ENCODE measurements around the gene HOXA3.

HOXA3 gene

GRCh38 chr7:27117887-27118491 lies 34.4 kb downstream of the HOXA3 start:
- no peaks in the 10 kb centered on the region for H3K9me2 ChIP-seq (replicated peaks; ENCODE audit: insufficient read depth, low read length)
- peaks cover 20% of the 10 kb centered on the region; the same call in 1 of the 2 replicates for H3K27me3 ChIP-seq (replicated peaks; ENCODE audit: insufficient read depth, low read length)
- H3K4me1 ChIP-seq (ENCODE audit: low read length) = no peaks in the 10 kb centered on the region
- H3K4me2 ChIP-seq (ENCODE audit: low read depth, low read length) = no peak overlapping the region
- DNase-seq = no peak
- H3K79me2 ChIP-seq (ENCODE audit: low read length) = no peaks in the 10 kb centered on the region
- no peak overlapping the region for H2AFZ ChIP-seq (ENCODE audit: low read length)
- H3F3A ChIP-seq (ENCODE audit: insufficient read depth, low read length) = no peaks in the 10 kb centered on the region
- no peaks in the 10 kb centered on the region for H3K36me3 ChIP-seq (replicated peaks; ENCODE audit: insufficient read depth, low read length)
- no peaks in the 10 kb centered on the region for H4K20me1 ChIP-seq (ENCODE audit: insufficient read depth, low read length)
- H3K4me3 ChIP-seq (ENCODE audit: low read length) = no peak overlapping the region
- no peaks in the 10 kb centered on the region for H3K9me3 ChIP-seq (replicated peaks; ENCODE audit: insufficient read depth, low read length)
- H3K9ac ChIP-seq (ENCODE audit: low read length) = no peak overlapping the region
- H3K27ac ChIP-seq (ENCODE audit: low read length) = no peak overlapping the region
- TF ChIP-seq EZH2 (optimal IDR thresholded peaks at IDR 0.05; ENCODE audit: low read depth, low read length) = no peak
- TF ChIP-seq CTCF (IDR thresholded peaks at IDR 0.05; ENCODE audit: low read length) = no peak
- TF ChIP-seq EZH2phosphoT487 (IDR thresholded peaks at IDR 0.05; ENCODE audit: low read length) = no peak

- Histone ChIP-seq H3K4me3 (ENCODE audit: low read length) (no peak overlapping the region), H3K4me2 (ENCODE audit: low read depth, low read length) (no peak overlapping the region)
- DNase-seq = no peak
Measured at GRCh38 chr7:27116962-27117886, 35.2 kb downstream of the HOXA3 start.

More at GRCh38 chr7:27116962-27117886, 35.2 kb downstream of the HOXA3 start:
- H3K79me2 ChIP-seq (ENCODE audit: low read length) = no peaks in the 10 kb centered on the region
- H3K9me3 ChIP-seq (replicated peaks; ENCODE audit: insufficient read depth, low read length) = no peaks in the 10 kb centered on the region
- TF ChIP-seq EZH2phosphoT487 (IDR thresholded peaks at IDR 0.05; ENCODE audit: low read length) (no peak), CTCF (IDR thresholded peaks at IDR 0.05; ENCODE audit: low read length) (no peak), EZH2 (optimal IDR thresholded peaks at IDR 0.05; ENCODE audit: low read depth, low read length) (no peak)
- peaks cover 22% of the 10 kb centered on the region; the same call in 1 of the 2 replicates for H3K27me3 ChIP-seq (replicated peaks; ENCODE audit: insufficient read depth, low read length)
- no peak overlapping the region for H3K9ac ChIP-seq (ENCODE audit: low read length)
- H3K4me1 ChIP-seq (ENCODE audit: low read length) = no peaks in the 10 kb centered on the region
- no peak overlapping the region for H3K27ac ChIP-seq (ENCODE audit: low read length)
- H4K20me1 ChIP-seq (ENCODE audit: insufficient read depth, low read length) = no peaks in the 10 kb centered on the region
- H2AFZ ChIP-seq (ENCODE audit: low read length) = no peak overlapping the region
- no peaks in the 10 kb centered on the region for H3K9me2 ChIP-seq (replicated peaks; ENCODE audit: insufficient read depth, low read length)
- no peaks in the 10 kb centered on the region for H3F3A ChIP-seq (ENCODE audit: insufficient read depth, low read length)
- H3K36me3 ChIP-seq (replicated peaks; ENCODE audit: insufficient read depth, low read length) = no peaks in the 10 kb centered on the region

Measured in MM.1S (cell line).